GM18502 (cell line): ENCODE results near the gene MSH6.
"Not testable (repeated sequence)": the region's sequence is repeated elsewhere in the genome, so short reads cannot be mapped to it uniquely, and the experiment has no call there.

ENCODE experiments used
- ATAC-seq: cut with Tn5 transposase; IDR thresholded peaks from one replicate; pipeline ENCODE4 v1.9.1; 2021; ENCODE audit warnings: mild to moderate bottlenecking; ENCODE audit not compliant: unreplicated experiment, poor library complexity

Gene MSH6

GRCh38 chr2:47838686-47839085, 55.7 kb downstream of the MSH6 start:
- ATAC-seq: no peak

GRCh38 chr2:47842846-47843245, 59.9 kb downstream of the MSH6 start:
- no peak for ATAC-seq

- ATAC-seq: no peak
These were observed 60.5 kb downstream of the MSH6 start for GRCh38 chr2:47843407-47843806.

GRCh38 chr2:47844162-47844561, 61.2 kb downstream of the MSH6 start:
- ATAC-seq: no peak

- no peak for ATAC-seq
These were observed 66.4 kb downstream of the MSH6 start for GRCh38 chr2:47849368-47849767.

- ATAC-seq: no peak
These were observed 67.3 kb downstream of the MSH6 start for GRCh38 chr2:47850198-47850597.

- not testable (repeated sequence) for ATAC-seq
These were observed 70.3 kb downstream of the MSH6 start for GRCh38 chr2:47853067-47853777.
